ENCODE results near the gene NUCKS1. TPM values are rescaled to one million over a fixed set of nuclear protein-coding genes. Genes with fewer than 3 reads are reported as not detected.
A peak's percentile ranks its signal among the peaks of the same experiment; 100 is the strongest.

The NUCKS1 gene
- total RNA-seq, 2 experiments from 2014 or later: 236 to 237 TPM

DNA sequence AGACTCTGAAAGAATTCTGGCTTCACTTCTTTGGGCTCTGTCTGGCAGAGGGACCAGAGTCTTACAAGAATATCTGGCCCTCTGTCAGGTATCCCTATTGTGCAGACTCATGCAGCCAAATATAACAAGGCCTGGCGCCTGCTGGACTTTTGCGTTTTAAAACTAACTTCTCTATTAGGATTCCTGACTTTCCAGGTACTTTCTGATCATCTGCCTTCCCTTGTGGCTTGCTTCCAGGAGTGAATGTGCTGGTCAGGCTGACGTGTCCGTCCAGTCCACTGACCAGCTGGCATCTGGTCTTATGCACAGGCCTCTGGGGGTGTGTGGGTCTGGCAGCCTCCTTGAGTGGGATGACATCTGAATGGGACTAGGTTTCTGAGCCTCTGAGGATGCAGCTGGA, 33.9 kb upstream of the NUCKS1 start:
- no peaks in the 10 kb centered on the region for H3K27me3 Mint-ChIP-seq (ENCODE audit: low read depth)
- H3K4me3 Mint-ChIP-seq: no peak overlapping the region
- POLR2A ChIA-PET: no interaction called here
- no peak for ATAC-seq
- no peak overlapping the region for H3K27ac Mint-ChIP-seq
- H3K9me3 Mint-ChIP-seq (ENCODE audit: insufficient read depth): no peaks in the 10 kb centered on the region
- no peak for DNase-seq
- no peaks in the 10 kb centered on the region for H3K36me3 Mint-ChIP-seq (ENCODE audit: low read depth)
- H3K4me1 Mint-ChIP-seq (ENCODE audit: low read depth): peaks cover 16% of the 10 kb centered on the region
- CTCF ChIA-PET: interaction anchor here (1.3 to 5.4 kb wide), 4 partner anchors 27 to 322 kb away, joined by 4 to 111 read pairs (median 19); no protein-coding TSS in a partner anchor

- H3K27ac Mint-ChIP-seq: no peak overlapping the region
- CTCF ChIA-PET: interaction anchor here (0.6 to 4.8 kb wide), 17 partner anchors 9 to 323 kb away, joined by 3 to 111 read pairs (median 4); partner anchors contain the start of gene NUCKS1
- DNase-seq (no peak), ATAC-seq (no peak)
- H3K36me3 Mint-ChIP-seq (ENCODE audit: low read depth): no peaks in the 10 kb centered on the region
- no peaks in the 10 kb centered on the region for H3K27me3 Mint-ChIP-seq (ENCODE audit: low read depth)
- POLR2A ChIA-PET: interaction anchor here (0.7 to 1.6 kb wide), 2 partner anchors 34 to 1389 kb away, joined by 5 to 8 read pairs; partner anchors contain the start of gene NUCKS1
- H3K4me1 Mint-ChIP-seq (ENCODE audit: low read depth): peaks cover 16% of the 10 kb centered on the region
- H3K4me3 Mint-ChIP-seq: no peak overlapping the region
- no peaks in the 10 kb centered on the region for H3K9me3 Mint-ChIP-seq (ENCODE audit: insufficient read depth)
These were observed 33.4 kb upstream of the NUCKS1 start for GRCh38 chr1:205783433-205783795.

GRCh38 chr1:205782627-205783432, 32.8 kb upstream of the NUCKS1 start:
- ATAC-seq (peak; percentile 84), DNase-seq (peak; percentile 55)
- Mint-ChIP-seq H3K27me3 (ENCODE audit: low read depth) (no peaks in the 10 kb centered on the region), H3K4me1 (ENCODE audit: low read depth) (peaks cover 20% of the 10 kb centered on the region), H3K27ac (peak overlapping the region; percentile 83), H3K36me3 (ENCODE audit: low read depth) (no peaks in the 10 kb centered on the region), H3K4me3 (no peak overlapping the region), H3K9me3 (ENCODE audit: insufficient read depth) (no peaks in the 10 kb centered on the region)
- POLR2A ChIA-PET: interaction anchor here (0.7 to 1.6 kb wide), 4 partner anchors 9 to 1388 kb away, joined by 4 to 8 read pairs (median 5); partner anchors contain the start of genes ELK4 and NUCKS1
- CTCF ChIA-PET: interaction anchor here (0.6 to 4.8 kb wide), 34 partner anchors 9 to 323 kb away, joined by 3 to 111 read pairs (median 4); partner anchors contain the start of gene NUCKS1

DNA sequence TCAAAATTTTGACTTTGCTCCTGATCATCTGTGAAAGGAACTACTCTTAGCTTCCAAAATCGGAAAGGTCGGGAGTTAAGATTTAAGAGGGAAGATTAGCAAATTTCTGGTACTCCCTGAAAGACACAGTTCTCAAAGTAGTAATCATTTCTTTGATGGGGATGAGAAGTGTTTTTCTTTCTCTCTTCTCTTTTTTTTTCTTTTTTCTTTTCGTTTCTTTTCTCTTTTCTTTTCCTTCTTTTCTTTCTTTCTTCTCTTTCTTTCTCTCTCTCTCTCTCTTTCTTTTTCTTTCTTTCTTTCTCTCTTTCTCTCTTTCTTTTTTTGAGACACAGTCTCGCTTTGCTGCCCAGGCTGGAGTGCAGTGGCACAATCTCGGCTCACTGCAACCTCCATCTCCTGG, 30.4 kb upstream of the NUCKS1 start:
- ATAC-seq: no peak
- no peaks in the 10 kb centered on the region for H3K36me3 Mint-ChIP-seq (ENCODE audit: low read depth)
- H3K9me3 Mint-ChIP-seq (ENCODE audit: insufficient read depth): no peaks in the 10 kb centered on the region
- H3K27ac Mint-ChIP-seq: no peak overlapping the region
- ChIA-PET CTCF (interaction anchor here (1.0 kb wide), 1 partner anchor 121 kb away, joined by 5 read pairs; no protein-coding TSS in a partner anchor), POLR2A (no interaction called here)
- no peaks in the 10 kb centered on the region for H3K27me3 Mint-ChIP-seq (ENCODE audit: low read depth)
- DNase-seq: no peak
- H3K4me1 Mint-ChIP-seq (ENCODE audit: low read depth): peaks cover 32% of the 10 kb centered on the region
- H3K4me3 Mint-ChIP-seq: no peak overlapping the region

- ChIA-PET POLR2A (interaction anchor here (1.0 kb wide), 1 partner anchor 29 kb away, joined by 3 read pairs; no protein-coding TSS in a partner anchor), CTCF (interaction anchor here (0.8 to 1.5 kb wide), 2 partner anchors 14 to 119 kb away, joined by 3 to 6 read pairs; no protein-coding TSS in a partner anchor)
- Mint-ChIP-seq H3K36me3 (ENCODE audit: low read depth) (peaks cover 11% of the 10 kb centered on the region), H3K9me3 (ENCODE audit: insufficient read depth) (no peaks in the 10 kb centered on the region), H3K27ac (no peak overlapping the region), H3K4me1 (ENCODE audit: low read depth) (peaks cover 42% of the 10 kb centered on the region), H3K4me3 (no peak overlapping the region), H3K27me3 (ENCODE audit: low read depth) (no peaks in the 10 kb centered on the region)
- ATAC-seq (no peak), DNase-seq (no peak)
These were observed 28.0 kb upstream of the NUCKS1 start for GRCh38 chr1:205777994-205778393.

GRCh38 chr1:205775717-205776056, 25.7 kb upstream of the NUCKS1 start:
- ATAC-seq (no peak), DNase-seq (no peak)
- peaks cover 53% of the 10 kb centered on the region for H3K4me1 Mint-ChIP-seq (ENCODE audit: low read depth)
- no peaks in the 10 kb centered on the region for H3K27me3 Mint-ChIP-seq (ENCODE audit: low read depth)
- H3K36me3 Mint-ChIP-seq (ENCODE audit: low read depth): peaks cover 31% of the 10 kb centered on the region
- H3K4me3 Mint-ChIP-seq: peak overlapping the region; percentile 97
- no peaks in the 10 kb centered on the region for H3K9me3 Mint-ChIP-seq (ENCODE audit: insufficient read depth)
- H3K27ac Mint-ChIP-seq: peak overlapping the region; percentile 92
- ChIA-PET CTCF (interaction anchor here (1.4 to 7.0 kb wide), 6 partner anchors 27 to 290 kb away, joined by 3 to 49 read pairs (median 6); partner anchors contain the start of gene NUCKS1), POLR2A (interaction anchor here (0.6 to 2.6 kb wide), 7 partner anchors 12 to 1368 kb away, joined by 3 to 26 read pairs (median 3); partner anchors contain the start of gene NUCKS1)

DNA sequence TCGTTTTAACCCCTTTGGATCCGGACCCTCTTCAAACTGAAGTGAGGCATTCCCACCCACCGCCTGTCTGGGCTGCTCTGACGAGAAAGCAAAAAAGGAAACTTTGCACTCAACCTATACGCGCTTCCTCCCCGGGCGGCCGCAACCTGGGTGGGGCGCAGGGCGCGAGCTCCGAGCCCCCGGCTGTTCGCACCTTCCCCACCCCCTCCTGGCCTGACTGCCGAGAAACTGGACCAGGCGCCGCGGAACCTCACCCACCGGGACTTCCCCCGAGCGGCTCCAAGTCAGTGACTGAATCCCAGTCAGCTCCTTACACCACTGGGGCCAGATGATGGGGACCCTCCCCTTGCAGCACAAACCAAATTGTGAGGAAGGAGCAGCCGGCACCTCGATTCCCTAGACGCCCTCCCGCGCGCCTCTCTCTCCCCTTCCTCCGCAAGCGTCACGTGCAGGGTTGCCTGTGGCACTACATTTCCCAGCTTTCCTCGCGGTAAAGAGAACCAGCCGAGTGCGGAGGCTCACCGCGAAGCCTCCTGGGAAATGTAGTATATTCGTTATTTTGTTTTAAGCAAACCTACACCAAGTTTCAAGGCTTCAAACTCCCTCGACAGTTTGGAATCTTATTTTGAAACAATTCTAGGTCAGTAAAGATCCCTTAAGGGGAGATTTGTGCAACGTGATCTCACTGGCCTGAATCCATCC, 25.2 kb upstream of the NUCKS1 start, which contains the start of gene RAB29:
TSS of gene RAB29 (minus strand) at position 468 of the 702 bp plus-strand sequence. CDS start 526 bp downstream, outside the sequence.
- H3K36me3 Mint-ChIP-seq (ENCODE audit: low read depth): peaks cover 36% of the 10 kb centered on the region
- H3K4me1 Mint-ChIP-seq (ENCODE audit: low read depth): peaks cover 56% of the 10 kb centered on the region
- H3K9me3 Mint-ChIP-seq (ENCODE audit: insufficient read depth): no peaks in the 10 kb centered on the region
- ChIA-PET CTCF (interaction anchor here (1.0 to 7.0 kb wide), 10 partner anchors 9 to 290 kb away, joined by 3 to 49 read pairs (median 6); partner anchors contain the start of gene NUCKS1), POLR2A (interaction anchor here (0.6 to 2.6 kb wide), 9 partner anchors 13 to 1367 kb away, joined by 3 to 26 read pairs (median 3); partner anchors contain the start of gene NUCKS1)
- DNase-seq (peak; percentile 92), ATAC-seq (peak; percentile 88)
- no peaks in the 10 kb centered on the region for H3K27me3 Mint-ChIP-seq (ENCODE audit: low read depth)
- peak within 1 kb of the TSS; percentile 92 for H3K27ac Mint-ChIP-seq
- H3K4me3 Mint-ChIP-seq: peak within 1 kb of the TSS; percentile 97

- Mint-ChIP-seq H3K27ac (peak overlapping the region; percentile 92), H3K36me3 (ENCODE audit: low read depth) (peaks cover 43% of the 10 kb centered on the region), H3K4me1 (ENCODE audit: low read depth) (peaks cover 56% of the 10 kb centered on the region), H3K27me3 (ENCODE audit: low read depth) (no peaks in the 10 kb centered on the region), H3K4me3 (peak overlapping the region; percentile 97), H3K9me3 (ENCODE audit: insufficient read depth) (no peaks in the 10 kb centered on the region)
- ChIA-PET CTCF (interaction anchor here (0.9 to 7.0 kb wide), 14 partner anchors 8 to 289 kb away, joined by 3 to 49 read pairs (median 5); no protein-coding TSS in a partner anchor), POLR2A (interaction anchor here (0.7 to 2.6 kb wide), 12 partner anchors 8 to 204 kb away, joined by 3 to 26 read pairs (median 4); partner anchors contain the start of gene NUCKS1)
- peak; percentile 52 for ATAC-seq
- DNase-seq: peak; percentile 65
These were observed 24.4 kb upstream of the NUCKS1 start for GRCh38 chr1:205774198-205775014.

DNA sequence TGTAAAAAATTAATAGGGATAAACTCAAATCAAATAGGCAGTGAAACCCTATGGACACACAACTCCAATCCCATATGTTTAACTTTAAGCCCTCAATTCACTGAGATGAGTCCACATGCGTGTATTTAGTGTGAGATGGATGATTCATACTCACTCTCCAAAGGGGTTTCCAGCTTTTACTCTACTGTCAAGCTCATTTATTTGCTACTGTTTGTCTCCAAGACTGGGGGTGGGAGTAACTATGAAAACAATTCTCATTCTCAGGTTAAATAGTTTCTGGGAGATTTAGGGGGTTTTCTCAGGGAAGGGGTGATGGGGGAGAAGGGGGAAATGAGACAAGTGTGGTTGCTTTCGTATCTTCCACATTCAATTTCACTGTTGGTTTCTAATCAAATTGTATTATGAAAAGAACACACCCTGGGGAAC, 22.6 kb upstream of the NUCKS1 start:
- CTCF ChIA-PET: interaction anchor here (0.9 to 7.0 kb wide), 7 partner anchors 9 to 205 kb away, joined by 3 to 49 read pairs (median 4); no protein-coding TSS in a partner anchor
- DNase-seq (no peak), ATAC-seq (no peak)
- Mint-ChIP-seq H3K9me3 (ENCODE audit: insufficient read depth) (no peaks in the 10 kb centered on the region), H3K4me3 (peak overlapping the region; percentile 35), H3K36me3 (ENCODE audit: low read depth) (peaks cover 57% of the 10 kb centered on the region), H3K4me1 (ENCODE audit: low read depth) (peaks cover 53% of the 10 kb centered on the region), H3K27ac (peak overlapping the region; percentile 5), H3K27me3 (ENCODE audit: low read depth) (no peaks in the 10 kb centered on the region)
- POLR2A ChIA-PET: interaction anchor here (1.1 to 1.4 kb wide), 3 partner anchors 15 to 23 kb away, joined by 3 to 4 read pairs (median 4); partner anchors contain the start of gene NUCKS1

DNA sequence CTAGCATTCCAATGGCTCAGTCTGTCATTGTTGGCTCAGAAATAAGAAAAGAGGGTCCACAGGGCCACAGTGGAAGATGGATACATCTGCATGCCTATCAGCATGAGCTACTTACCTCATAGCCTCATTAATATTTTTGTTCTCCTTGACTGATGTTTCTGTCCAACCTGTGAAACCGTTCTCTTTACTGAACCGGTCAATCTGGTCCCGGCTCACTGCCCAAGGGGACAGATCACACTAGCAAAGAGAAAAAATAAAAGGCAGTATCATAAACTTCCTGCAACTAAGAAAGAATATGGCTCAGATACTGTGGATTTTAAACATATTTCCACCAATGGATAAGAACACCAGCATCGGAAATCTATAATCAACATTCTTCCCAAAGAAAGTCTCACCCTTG, 20.6 kb upstream of the NUCKS1 start:
- no peak for ATAC-seq
- DNase-seq: no peak
- peak overlapping the region; percentile 49 for H3K27ac Mint-ChIP-seq
- H3K36me3 Mint-ChIP-seq (ENCODE audit: low read depth): peaks cover 70% of the 10 kb centered on the region
- H3K4me1 Mint-ChIP-seq (ENCODE audit: low read depth): peaks cover 56% of the 10 kb centered on the region
- H3K27me3 Mint-ChIP-seq (ENCODE audit: low read depth): no peaks in the 10 kb centered on the region
- H3K9me3 Mint-ChIP-seq (ENCODE audit: insufficient read depth): no peaks in the 10 kb centered on the region
- CTCF ChIA-PET: interaction anchor here (1.3 to 7.0 kb wide), 2 partner anchors 24 to 113 kb away, joined by 3 to 49 read pairs; no protein-coding TSS in a partner anchor
- POLR2A ChIA-PET: no interaction called here
- no peak overlapping the region for H3K4me3 Mint-ChIP-seq
